Left ventricle myocardium inferior (tissue), 1 donor: ENCODE measurements around the gene ZNF490. TPM values are rescaled to one million over a fixed set of nuclear protein-coding genes. Genes with fewer than 3 reads are reported as not detected.
"Not testable (repeated sequence)": the region's sequence is repeated elsewhere in the genome, so short reads cannot be mapped to it uniquely, and the experiment has no call there.

Experiments
- DNase-seq: peaks from one replicate; pipeline ENCODE4 v3.0.0-alpha.2; 2020
- H3K27ac ChIP-seq: fragments of 200-600 bp; replicated peaks from 2 replicates; pipeline ENCODE4 v1.8.0; 2021
- H3K27me3 ChIP-seq: fragments of 200-600 bp; 2 replicates; pipeline ENCODE4 v1.8.0; 2021; ENCODE audit warnings: low read depth
- H3K36me3 ChIP-seq: fragments of 200-600 bp; 2 replicates; pipeline ENCODE4 v1.8.0; 2021
- H3K4me1 ChIP-seq: fragments of 200-600 bp; 2 replicates; pipeline ENCODE4 v1.8.0; 2021
- H3K4me3 ChIP-seq: fragments of 200-600 bp; 2 replicates; pipeline ENCODE4 v1.8.0; 2021; ENCODE audit warnings: mild to moderate bottlenecking, moderate library complexity
- H3K9me3 ChIP-seq: fragments of 200-600 bp; replicated peaks from 2 replicates; pipeline ENCODE4 v1.8.0; 2021
- intact Hi-C: fragments of 100-400 bp; cut with micrococcal nuclease; formaldehyde crosslinking; loops from one replicate; pipeline ENCODE4 v1.11.0; 2022
- total RNA-seq: library from RNA; stranded (reverse); fragmentation: NEBNext Ultra II Directional; extraction: Animal tissue kit (Norgen Biotek cat#: 25700); gene quantifications from one replicate; pipeline ENCODE4 v1.2.1, GENCODE V29; 2021
- TF ChIP-seq, protein P1 (sequence below): fragments of 200-600 bp; IDR thresholded peaks from 2 replicates; pipeline ENCODE4 v1.8.0; 2021; ENCODE audit warnings: antibody characterized with exemption, mild to moderate bottlenecking, borderline replicate concordance
- donor health status: DM: no; HTN: yes; CAD: no; lungs with severe emphysema.

Gene ZNF490
- total RNA-seq, 1 donor from 2014 or later, result 4.1 TPM

DNA sequence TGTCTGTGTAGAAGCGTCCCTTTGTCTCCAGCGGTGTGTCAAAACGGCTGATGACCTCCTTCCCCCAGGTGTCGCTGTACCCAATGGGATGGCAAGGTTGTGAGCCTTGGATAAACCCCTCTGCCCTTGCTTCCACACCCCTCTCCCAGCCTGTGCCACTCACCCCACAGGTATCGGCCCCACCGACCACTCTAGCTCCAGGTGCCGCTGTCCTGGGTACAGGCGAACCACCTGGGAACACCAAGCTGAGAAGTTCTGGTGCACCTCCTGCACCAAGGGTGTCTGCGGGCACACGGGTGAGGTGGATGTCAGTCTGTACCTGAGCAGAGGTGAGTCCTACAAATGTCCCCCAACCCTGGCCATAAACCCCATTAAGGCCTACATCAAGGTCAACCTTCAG is 39.3 kb upstream of the ZNF490 start:
- Histone ChIP-seq H3K4me3 (no peak overlapping the region), H3K36me3 (peaks cover 12% of the 10 kb centered on the region), H3K4me1 (peaks cover 14% of the 10 kb centered on the region), H3K27me3 (no peaks in the 10 kb centered on the region), H3K9me3 (no peaks in the 10 kb centered on the region), H3K27ac (no peak overlapping the region)
- intact Hi-C loops, result no loop called here
- DNase-seq, result no peak
- TF ChIP-seq, protein P1, sequence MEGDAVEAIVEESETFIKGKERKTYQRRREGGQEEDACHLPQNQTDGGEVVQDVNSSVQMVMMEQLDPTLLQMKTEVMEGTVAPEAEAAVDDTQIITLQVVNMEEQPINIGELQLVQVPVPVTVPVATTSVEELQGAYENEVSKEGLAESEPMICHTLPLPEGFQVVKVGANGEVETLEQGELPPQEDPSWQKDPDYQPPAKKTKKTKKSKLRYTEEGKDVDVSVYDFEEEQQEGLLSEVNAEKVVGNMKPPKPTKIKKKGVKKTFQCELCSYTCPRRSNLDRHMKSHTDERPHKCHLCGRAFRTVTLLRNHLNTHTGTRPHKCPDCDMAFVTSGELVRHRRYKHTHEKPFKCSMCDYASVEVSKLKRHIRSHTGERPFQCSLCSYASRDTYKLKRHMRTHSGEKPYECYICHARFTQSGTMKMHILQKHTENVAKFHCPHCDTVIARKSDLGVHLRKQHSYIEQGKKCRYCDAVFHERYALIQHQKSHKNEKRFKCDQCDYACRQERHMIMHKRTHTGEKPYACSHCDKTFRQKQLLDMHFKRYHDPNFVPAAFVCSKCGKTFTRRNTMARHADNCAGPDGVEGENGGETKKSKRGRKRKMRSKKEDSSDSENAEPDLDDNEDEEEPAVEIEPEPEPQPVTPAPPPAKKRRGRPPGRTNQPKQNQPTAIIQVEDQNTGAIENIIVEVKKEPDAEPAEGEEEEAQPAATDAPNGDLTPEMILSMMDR, result no peak

DNA sequence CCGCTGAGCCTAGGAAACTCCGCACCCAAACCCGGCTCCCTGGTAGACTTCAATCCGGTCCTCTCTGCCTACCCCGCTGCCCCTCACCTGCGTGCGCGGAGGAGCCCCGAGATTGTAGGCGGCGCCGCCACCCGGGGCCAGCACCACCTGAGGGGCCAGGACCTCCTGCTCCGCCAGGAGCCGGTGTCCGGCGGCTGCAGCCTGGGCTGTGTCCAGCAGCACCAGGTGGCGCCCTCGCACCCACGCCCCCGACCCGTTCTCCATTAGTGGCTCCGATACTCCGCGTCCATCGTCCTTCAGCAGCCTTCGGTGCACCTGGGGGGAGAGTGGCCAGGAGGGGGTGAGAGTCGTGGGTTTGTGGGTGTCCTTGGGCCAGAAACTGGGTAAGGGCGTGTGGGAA is 37.5 kb upstream of the ZNF490 start:
- Histone ChIP-seq H3K4me3 (peak overlapping the region; percentile 58), H3K36me3 (peaks cover 5% of the 10 kb centered on the region), H3K9me3 (no peaks in the 10 kb centered on the region), H3K27me3 (no peaks in the 10 kb centered on the region), H3K27ac (no peak overlapping the region), H3K4me1 (peaks cover 14% of the 10 kb centered on the region)
- TF ChIP-seq, protein P1, result peak; percentile 40
- DNase-seq, result no peak
- intact Hi-C loops, result no loop called here

DNA sequence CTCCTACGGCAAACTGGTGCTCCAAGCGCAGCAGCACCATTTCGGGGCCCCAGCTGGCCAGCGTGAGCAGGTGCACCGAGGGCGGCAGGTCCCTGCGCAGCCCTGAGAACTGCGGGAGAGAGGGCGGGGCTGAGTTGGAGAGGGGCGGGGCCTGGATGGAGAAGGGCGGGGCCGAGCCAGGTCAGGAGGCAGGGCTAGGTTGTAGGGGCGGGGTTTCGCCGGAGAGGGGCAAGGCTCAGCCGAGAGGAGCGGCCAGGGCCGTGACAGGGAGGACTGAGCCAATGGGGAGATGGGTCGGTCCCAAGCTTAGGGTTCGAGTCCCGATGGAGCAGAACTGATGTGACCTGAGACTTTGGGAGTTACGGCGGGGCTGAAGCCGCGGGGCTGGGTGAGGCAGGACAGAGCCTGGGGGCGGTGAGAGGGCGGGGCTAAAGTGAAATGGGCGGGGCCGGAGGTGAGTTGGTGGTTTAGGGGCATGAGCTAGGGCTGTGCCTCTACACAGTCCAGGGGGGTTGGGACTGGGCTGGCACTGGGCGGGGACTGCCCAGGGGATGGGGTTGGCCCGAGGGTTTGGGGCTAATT is 37.0 kb upstream of the ZNF490 start:
- Histone ChIP-seq H3K36me3 (peaks cover 5% of the 10 kb centered on the region), H3K9me3 (no peaks in the 10 kb centered on the region), H3K4me3 (peak overlapping the region; percentile 58), H3K27me3 (no peaks in the 10 kb centered on the region), H3K4me1 (peaks cover 14% of the 10 kb centered on the region), H3K27ac (no peak overlapping the region)
- intact Hi-C loops, result no loop called here
- DNase-seq, result no peak
- TF ChIP-seq, protein P1, result no peak

DNA sequence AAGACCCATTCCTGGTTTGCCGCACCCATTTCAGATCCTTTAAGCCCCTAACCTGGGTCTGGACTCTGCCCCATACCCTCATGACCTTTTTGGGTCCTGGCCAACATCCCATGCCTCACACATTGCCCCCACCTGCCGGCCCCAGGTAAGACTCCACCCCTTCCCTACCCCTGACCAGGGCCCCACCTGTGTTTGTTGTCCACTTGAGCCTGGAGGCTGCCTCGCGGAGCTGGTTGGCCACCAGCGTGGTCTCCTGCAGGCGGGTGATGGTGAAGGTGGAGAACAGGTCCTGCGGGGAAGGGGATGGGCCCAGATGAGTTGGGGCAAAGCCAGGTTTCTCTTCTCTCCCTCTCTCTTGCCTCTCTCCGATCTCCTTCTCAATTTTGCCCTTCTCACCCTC is 36.4 kb upstream of the ZNF490 start:
- TF ChIP-seq, protein P1, result no peak
- Histone ChIP-seq H3K9me3 (no peaks in the 10 kb centered on the region), H3K27me3 (no peaks in the 10 kb centered on the region), H3K4me1 (peaks cover 14% of the 10 kb centered on the region), H3K27ac (no peak overlapping the region), H3K36me3 (peaks cover 5% of the 10 kb centered on the region), H3K4me3 (no peak overlapping the region)
- intact Hi-C loops, result no loop called here
- DNase-seq, result no peak

DNA sequence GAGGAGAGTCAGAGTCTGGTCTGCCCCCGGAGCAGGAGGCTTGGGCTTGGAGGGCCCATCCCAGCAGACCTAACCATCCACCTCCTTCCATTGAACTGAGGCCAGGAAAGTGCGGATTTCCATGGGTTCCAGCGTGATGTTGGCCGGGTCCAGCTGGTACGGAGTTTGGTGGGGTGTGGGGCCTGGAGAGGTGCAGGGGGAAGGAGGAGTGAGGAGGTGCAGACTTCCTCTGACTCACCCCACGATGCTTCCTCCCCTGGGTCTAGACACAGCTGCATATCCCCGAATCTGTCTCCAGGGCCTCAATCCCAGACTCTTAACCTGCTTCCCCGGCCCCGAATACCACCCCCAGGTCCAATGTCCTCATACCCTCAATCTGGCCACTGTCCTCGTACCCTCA is 35.9 kb upstream of the ZNF490 start:
- H3K27ac ChIP-seq, result no peak overlapping the region
- intact Hi-C loops, result no loop called here
- TF ChIP-seq, protein P1, result no peak
- H3K4me3 ChIP-seq, result no peak overlapping the region
- H3K27me3 ChIP-seq, result no peaks in the 10 kb centered on the region
- H3K9me3 ChIP-seq, result no peaks in the 10 kb centered on the region
- H3K36me3 ChIP-seq, result peaks cover 5% of the 10 kb centered on the region
- DNase-seq, result no peak
- peaks cover 14% of the 10 kb centered on the region for H3K4me1 ChIP-seq

DNA sequence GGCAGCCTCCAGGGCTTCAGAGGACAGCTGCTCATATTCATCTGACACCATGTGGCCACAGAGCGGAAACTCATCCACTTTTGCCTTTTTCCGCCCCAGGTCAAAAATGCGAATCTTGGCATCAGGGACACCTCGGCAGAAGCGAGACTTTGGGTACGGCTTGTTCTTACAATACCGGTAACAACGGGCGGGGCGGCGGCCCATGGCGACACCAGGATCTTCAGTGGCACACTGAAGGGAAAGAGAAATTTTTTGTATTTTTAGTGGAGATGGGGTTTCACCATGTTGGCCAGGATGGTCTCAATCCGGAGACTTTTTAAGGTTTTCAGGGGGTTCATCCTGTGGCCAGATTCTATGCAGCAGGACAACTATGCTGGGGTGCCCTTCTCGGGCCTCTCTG is 33.1 kb upstream of the ZNF490 start:
- intact Hi-C loops, H3K27me3 ChIP-seq, H3K36me3 ChIP-seq, H3K9me3 ChIP-seq, H3K27ac ChIP-seq, H3K4me3 ChIP-seq, DNase-seq: not testable (repeated sequence)
- H3K4me1 ChIP-seq, result peaks cover 26% of the 10 kb centered on the region
